ENCODE measurements around the gene ADAMTS19. TPM values are rescaled to one million over a fixed set of nuclear protein-coding genes. Genes with fewer than 3 reads are reported as not detected.
"Not testable (repeated sequence)": the region's sequence is repeated elsewhere in the genome, so short reads cannot be mapped to it uniquely, and the experiment has no call there.

The ADAMTS19 gene
- total and polyA plus RNA-seq, 8 donors = 0.05 to 18.0 (median 0.87) TPM; not detected in 4

- Histone ChIP-seq H3K36me3 (no peaks in the 10 kb centered on the region), H3K27me3 (no peaks in the 10 kb centered on the region), H3K4me3 (no peak overlapping the region), H3K9me3 (peaks cover 0 to 10% (median 5%) of the 10 kb centered on the region in 4 donors), H3K4me1 (no peaks in the 10 kb centered on the region), H3K27ac (no peak overlapping the region)
- WGBS, 5 donors = 58 to 84% (median 66%) methylated on average over 1 of the region's 1 CpG
- DNase-seq = no peak
- intact Hi-C loops (cut with DNase I; ENCODE audit: low total_unique reads) = no loop called here
- TF ChIP-seq POLR2AphosphoS5 (IDR thresholded peaks at IDR 0.05) (no peak), EP300 (IDR thresholded peaks at IDR 0.05) (no peak), POLR2A (IDR thresholded peaks at IDR 0.05) (no peak), CTCF (IDR thresholded peaks at IDR 0.05) (no peak)
Measured at GRCh38 chr5:129629575-129629974, 169.5 kb downstream of the ADAMTS19 start.

GRCh38 chr5:129630101-129630500 lies 170.0 kb downstream of the ADAMTS19 start:
- Histone ChIP-seq H3K4me3 (no peak overlapping the region), H3K27me3 (no peaks in the 10 kb centered on the region), H3K36me3 (no peaks in the 10 kb centered on the region), H3K27ac (no peak overlapping the region), H3K4me1 (no peaks in the 10 kb centered on the region), H3K9me3 (peaks cover 0 to 10% (median 5%) of the 10 kb centered on the region in 4 donors)
- intact Hi-C loops (cut with DNase I; ENCODE audit: low total_unique reads) = no loop called here
- 64 to 83% (median 77%) methylated on average over 2 of the region's 2 CpGs for WGBS, 5 donors
- no peak for DNase-seq
- no peak for TF ChIP-seq EP300 (IDR thresholded peaks at IDR 0.05)
- TF ChIP-seq POLR2A (IDR thresholded peaks at IDR 0.05) = no peak
- no peak for TF ChIP-seq POLR2AphosphoS5 (IDR thresholded peaks at IDR 0.05)
- TF ChIP-seq CTCF (IDR thresholded peaks at IDR 0.05) = no peak

- Histone ChIP-seq H3K27me3 (no peaks in the 10 kb centered on the region), H3K27ac (no peak overlapping the region), H3K4me3 (no peak overlapping the region), H3K4me1 (no peaks in the 10 kb centered on the region), H3K36me3 (no peaks in the 10 kb centered on the region), H3K9me3 (peaks cover 0 to 15% (median 5%) of the 10 kb centered on the region in 4 donors)
- peak in 1 of 2 donors; percentile 64 for DNase-seq
- intact Hi-C loops (cut with DNase I; ENCODE audit: low total_unique reads) = no loop called here
- no peak for TF ChIP-seq POLR2AphosphoS5 (IDR thresholded peaks at IDR 0.05)
Measured at GRCh38 chr5:129631961-129632360, 171.9 kb downstream of the ADAMTS19 start.

- H3K9me3 ChIP-seq = peaks cover 0 to 15% (median 5%) of the 10 kb centered on the region in 4 donors
- intact Hi-C loops (cut with DNase I; ENCODE audit: low total_unique reads); DNase-seq; H3K36me3 ChIP-seq; H3K27me3 ChIP-seq; H3K4me3 ChIP-seq; H3K4me1 ChIP-seq; H3K27ac ChIP-seq: not testable (repeated sequence)
- WGBS, 5 donors = 91 to 97% (median 93%) methylated on average over 11 of the region's 11 CpGs
Measured at GRCh38 chr5:129637501-129637900, 177.4 kb downstream of the ADAMTS19 start.

- no peak for TF ChIP-seq EP300 (IDR thresholded peaks at IDR 0.05)
- no peak for TF ChIP-seq POLR2AphosphoS5 (IDR thresholded peaks at IDR 0.05)
- TF ChIP-seq POLR2A (IDR thresholded peaks at IDR 0.05) = no peak
- no peaks in the 10 kb centered on the region for H3K27me3 ChIP-seq
- no peaks in the 10 kb centered on the region for H3K4me1 ChIP-seq
- H3K9me3 ChIP-seq = peaks cover 0 to 5% (median 0%) of the 10 kb centered on the region in 4 donors
- WGBS, 5 donors = 46 to 59% (median 54%) methylated on average over 4 of the region's 4 CpGs
- H3K36me3 ChIP-seq = no peaks in the 10 kb centered on the region
- intact Hi-C loops (cut with DNase I; ENCODE audit: low total_unique reads) = no loop called here
- no peak for DNase-seq
- no peak overlapping the region for H3K4me3 ChIP-seq
- H3K27ac ChIP-seq = no peak overlapping the region
Measured at GRCh38 chr5:129639331-129639730, 179.2 kb downstream of the ADAMTS19 start.

- TF ChIP-seq POLR2A (IDR thresholded peaks at IDR 0.05) = no peak
- TF ChIP-seq CTCF (IDR thresholded peaks at IDR 0.05) = no peak
- no peak for TF ChIP-seq EP300 (IDR thresholded peaks at IDR 0.05)
- no peak for TF ChIP-seq POLR2AphosphoS5 (IDR thresholded peaks at IDR 0.05)
- peaks cover 0 to 8% (median 4%) of the 10 kb centered on the region in 4 donors for H3K4me1 ChIP-seq
- intact Hi-C loops (cut with DNase I; ENCODE audit: low total_unique reads) = no loop called here
- no peak overlapping the region for H3K4me3 ChIP-seq
- no peaks in the 10 kb centered on the region for H3K36me3 ChIP-seq
- WGBS, 5 donors = 23 to 49% (median 32%) methylated on average over 2 of the region's 2 CpGs
- no peaks in the 10 kb centered on the region for H3K9me3 ChIP-seq
- H3K27ac ChIP-seq = no peak overlapping the region
- DNase-seq = peak in 1 of 2 donors; percentile 12
- no peaks in the 10 kb centered on the region for H3K27me3 ChIP-seq
Measured at GRCh38 chr5:129652349-129653056, 192.4 kb downstream of the ADAMTS19 start.
